ENCODE data around the gene IHH.

- TF ChIP-seq CTCF (IDR thresholded peaks at IDR 0.05): no peak
- no peak for TF ChIP-seq EZH2 (IDR thresholded peaks at IDR 0.05; ENCODE audit: borderline replicate concordance, insufficient read depth, low read depth, low read length, poor library complexity, severe bottlenecking)
Measured at GRCh38 chr2:219062081-219062480, 1.4 kb upstream of the IHH start.

All from B cell (primary cell).